Prostate gland (tissue), 2 donors: ENCODE results near the gene BCR.

Experiments used
- CTCF ChIP-seq, 4 experiments: fragments of 200-600 bp in 2 of 4; fragments of 450-650 bp in 2 of 4; sonication (generic) in 2 of 4; IDR thresholded peaks; 1 replicate in 3 of 4; 2 replicates in 1 of 4; pipeline ENCODE4 v1.5.1; 2016 to 2019; ENCODE audit warnings: antibody characterized with exemption in 4 of 4, mild to moderate bottlenecking in 2 of 4, moderate library complexity in 2 of 4
- POLR2A ChIP-seq: fragments of 450-650 bp; IDR thresholded peaks from one replicate; pipeline ENCODE4 v1.6.1; 2016; ENCODE audit warnings: antibody characterized with exemption, mild to moderate bottlenecking
- POLR2AphosphoS5 ChIP-seq: sonication (generic); formaldehyde crosslinking; IDR thresholded peaks from one replicate; pipeline ENCODE4 v1.6.1; 2017; ENCODE audit warnings: antibody characterized with exemption

- TF ChIP-seq CTCF (IDR thresholded peaks at IDR 0.05), result no peak
- no peak for TF ChIP-seq POLR2AphosphoS5
- TF ChIP-seq POLR2A, result no peak
Observed at GRCh38 chr22:23361676-23362075, 181.4 kb downstream of the BCR start.
